ENCODE measurements around the gene ASPSCR1. TPM values are rescaled to one million over a fixed set of nuclear protein-coding genes. Genes with fewer than 3 reads are reported as not detected.

Gene ASPSCR1
- total and polyA plus RNA-seq, 8 donors = 12.2 to 78.8 (median 17.8) TPM

DNA sequence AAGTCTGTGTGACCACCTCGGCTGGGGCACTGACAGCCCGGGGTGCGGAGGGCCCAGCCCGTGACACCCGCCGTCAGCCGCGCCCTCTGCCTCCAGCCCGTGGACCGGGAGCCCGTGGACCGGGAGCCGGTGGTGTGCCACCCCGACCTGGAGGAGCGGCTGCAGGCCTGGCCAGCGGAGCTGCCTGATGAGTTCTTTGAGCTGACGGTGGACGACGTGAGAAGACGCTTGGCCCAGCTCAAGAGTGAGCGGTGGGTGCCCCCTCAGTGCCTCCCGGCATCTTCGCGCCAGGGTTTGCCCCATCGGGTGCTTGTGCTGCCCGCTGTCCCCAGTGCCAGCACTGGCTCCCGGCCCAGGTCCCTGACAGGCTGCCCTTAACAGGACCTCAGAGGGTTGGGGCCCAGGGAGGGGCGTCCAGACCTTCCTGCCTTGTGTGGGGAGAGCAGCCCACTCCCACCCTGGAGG lies 31.5 kb downstream of the ASPSCR1 start:
- no peak for FAIRE-seq

DNA sequence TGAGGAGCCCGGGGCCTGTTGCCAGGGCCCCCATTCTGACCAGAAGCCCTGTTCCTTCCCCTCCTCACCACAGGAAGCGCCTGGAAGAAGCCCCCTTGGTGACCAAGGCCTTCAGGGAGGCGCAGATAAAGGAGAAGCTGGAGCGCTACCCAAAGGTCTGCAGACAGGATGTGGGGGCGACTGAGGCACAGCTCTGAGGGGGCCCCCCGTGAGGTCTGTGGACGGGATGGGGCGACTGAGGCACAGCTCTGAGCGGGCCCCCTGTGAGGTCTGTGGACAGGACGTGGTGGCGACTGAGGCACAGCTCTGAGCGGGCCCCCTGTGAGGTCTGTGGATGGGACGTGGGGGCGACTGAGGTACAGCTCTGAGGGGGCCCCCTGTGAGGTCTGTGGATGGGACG lies 32.0 kb downstream of the ASPSCR1 start:
- Histone ChIP-seq H3K4me3 (no peak overlapping the region), H3K36me3 (no peaks in the 10 kb centered on the region), H3K27me3 (no peaks in the 10 kb centered on the region), H3K9me3 (no peaks in the 10 kb centered on the region), H3K27ac (no peak overlapping the region), H3K4me1 (no peaks in the 10 kb centered on the region)
- ATAC-seq = no peak
- no peak for DNase-seq
- TF ChIP-seq CTCF (IDR thresholded peaks at IDR 0.05) = no peak
- no peak for FAIRE-seq
- WGBS, 2 donors = 91 to 92% methylated on average over 14 to 15 of the region's 15 CpGs
- intact Hi-C loops (cut with DNase I) = no loop called here

More for the DNA sequence above, 31.5 kb downstream of the ASPSCR1 start:
- no peaks in the 10 kb centered on the region for H3K27me3 ChIP-seq
- no peak for TF ChIP-seq CTCF (IDR thresholded peaks at IDR 0.05)
- intact Hi-C loops (cut with DNase I) = no loop called here
- DNase-seq (no peak), ATAC-seq (no peak)
- H3K36me3 ChIP-seq = no peaks in the 10 kb centered on the region
- 93 to 96% methylated on average over 28 of the region's 28 CpGs for WGBS, 2 donors
- no peak overlapping the region for H3K4me3 ChIP-seq
- no peak overlapping the region for H3K27ac ChIP-seq
- H3K4me1 ChIP-seq = no peaks in the 10 kb centered on the region
- H3K9me3 ChIP-seq = no peaks in the 10 kb centered on the region

GRCh38 chr17:82010575-82011525 lies 33.4 kb downstream of the ASPSCR1 start:
- no peak for DNase-seq
- Histone ChIP-seq H3K9me3 (no peaks in the 10 kb centered on the region), H3K4me3 (no peak overlapping the region), H3K27ac (no peak overlapping the region), H3K27me3 (no peaks in the 10 kb centered on the region), H3K4me1 (no peaks in the 10 kb centered on the region), H3K36me3 (no peaks in the 10 kb centered on the region)
- TF ChIP-seq CTCF (IDR thresholded peaks at IDR 0.05) = no peak
- no peak for FAIRE-seq
- no peak for ATAC-seq
- 93% methylated on average over 38 to 39 of the region's 39 CpGs for WGBS, 2 donors
- intact Hi-C loops (cut with DNase I) = loop anchor here in 1 of 3 donors (10.0 kb wide), 1 partner anchor 56 kb away; no protein-coding TSS in a partner anchor

- intact Hi-C loops (cut with DNase I) = loop anchor here in 1 of 3 donors (10.0 kb wide), 1 partner anchor 57 kb away; no protein-coding TSS in a partner anchor
- Histone ChIP-seq H3K4me1 (no peaks in the 10 kb centered on the region), H3K9me3 (no peaks in the 10 kb centered on the region), H3K27ac (no peak overlapping the region), H3K4me3 (no peak overlapping the region), H3K27me3 (no peaks in the 10 kb centered on the region), H3K36me3 (no peaks in the 10 kb centered on the region)
- no peak for DNase-seq
- FAIRE-seq = no peak
- WGBS, 2 donors = 95 to 96% methylated on average over 17 to 19 of the region's 19 CpGs
- no peak for ATAC-seq
- TF ChIP-seq CTCF (IDR thresholded peaks at IDR 0.05) = no peak
Observed at GRCh38 chr17:82011617-82012187, 34.3 kb downstream of the ASPSCR1 start.
